CMK (cell line): Measurements from ENCODE around the gene SND1.
"Not testable (repeated sequence)": the region's sequence is repeated elsewhere in the genome, so short reads cannot be mapped to it uniquely, and the experiment has no call there.

ENCODE experiments used
- DNase-seq: peaks from one replicate; pipeline ENCODE4 v3.0.0-alpha.2; 2010; ENCODE audit warnings: low read depth

Gene SND1

DNA sequence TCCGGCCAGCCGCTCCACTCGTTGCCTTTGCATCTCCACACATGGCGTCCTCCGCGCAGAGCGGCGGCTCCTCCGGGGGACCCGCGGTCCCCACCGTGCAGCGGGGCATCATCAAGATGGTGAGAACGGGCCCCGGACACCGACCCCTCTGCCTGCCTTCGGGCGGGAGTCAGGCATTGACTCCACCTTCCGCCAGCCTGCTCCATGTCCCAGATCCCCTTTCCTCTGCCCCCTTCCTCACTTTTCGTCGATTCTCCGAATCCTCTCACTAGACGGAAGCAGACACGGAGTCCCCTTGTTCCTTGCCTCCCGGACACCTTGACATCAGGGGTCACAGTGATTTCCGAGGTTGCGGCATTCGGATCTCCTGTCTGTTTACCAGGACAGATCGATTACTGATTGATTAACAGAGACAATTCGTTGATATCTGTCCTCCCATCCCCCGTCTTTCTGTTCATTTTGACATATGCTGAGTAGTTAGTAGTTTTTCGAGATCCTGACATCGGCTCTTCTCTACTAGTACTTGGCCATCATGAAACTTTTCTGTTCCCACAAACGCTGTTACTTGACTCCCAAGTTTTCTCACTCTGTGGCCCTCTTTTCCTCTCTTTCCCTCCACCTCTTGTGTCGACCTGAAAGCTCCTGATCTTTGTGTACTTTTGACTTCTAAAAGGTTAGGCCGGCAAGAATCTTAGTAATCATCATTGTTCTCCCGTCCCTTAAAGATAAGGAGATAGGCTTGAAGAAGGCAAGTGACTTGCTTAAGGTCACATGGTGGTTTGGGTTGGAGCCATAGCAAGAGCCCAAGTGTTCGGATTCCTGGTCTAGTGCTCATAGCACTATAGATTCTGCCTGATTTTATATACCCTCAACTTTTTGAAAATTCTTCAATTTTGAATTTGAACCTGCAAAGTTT, 597 bp downstream of the SND1 start:
- no peak for DNase-seq

DNA sequence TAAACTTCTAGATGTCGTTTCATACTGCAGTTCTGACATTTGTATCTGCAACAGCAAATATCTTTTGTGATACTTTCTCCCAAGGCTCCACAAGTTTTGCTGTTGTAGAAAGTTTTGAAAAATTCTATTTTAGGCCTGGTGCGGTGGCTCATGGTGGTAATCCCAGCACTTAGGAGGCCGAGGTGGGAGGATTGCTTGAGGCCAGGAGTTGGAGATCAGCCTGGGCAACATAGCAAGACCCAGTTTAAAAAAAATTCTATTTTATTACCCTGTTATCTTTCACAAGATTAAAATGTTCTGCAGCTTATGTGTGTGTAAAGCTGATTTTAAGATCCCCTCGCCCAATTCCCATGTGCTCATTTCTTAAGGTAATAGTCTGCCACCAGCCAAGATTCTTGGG, 1.4 kb downstream of the SND1 start:
- DNase-seq, result no peak

DNA sequence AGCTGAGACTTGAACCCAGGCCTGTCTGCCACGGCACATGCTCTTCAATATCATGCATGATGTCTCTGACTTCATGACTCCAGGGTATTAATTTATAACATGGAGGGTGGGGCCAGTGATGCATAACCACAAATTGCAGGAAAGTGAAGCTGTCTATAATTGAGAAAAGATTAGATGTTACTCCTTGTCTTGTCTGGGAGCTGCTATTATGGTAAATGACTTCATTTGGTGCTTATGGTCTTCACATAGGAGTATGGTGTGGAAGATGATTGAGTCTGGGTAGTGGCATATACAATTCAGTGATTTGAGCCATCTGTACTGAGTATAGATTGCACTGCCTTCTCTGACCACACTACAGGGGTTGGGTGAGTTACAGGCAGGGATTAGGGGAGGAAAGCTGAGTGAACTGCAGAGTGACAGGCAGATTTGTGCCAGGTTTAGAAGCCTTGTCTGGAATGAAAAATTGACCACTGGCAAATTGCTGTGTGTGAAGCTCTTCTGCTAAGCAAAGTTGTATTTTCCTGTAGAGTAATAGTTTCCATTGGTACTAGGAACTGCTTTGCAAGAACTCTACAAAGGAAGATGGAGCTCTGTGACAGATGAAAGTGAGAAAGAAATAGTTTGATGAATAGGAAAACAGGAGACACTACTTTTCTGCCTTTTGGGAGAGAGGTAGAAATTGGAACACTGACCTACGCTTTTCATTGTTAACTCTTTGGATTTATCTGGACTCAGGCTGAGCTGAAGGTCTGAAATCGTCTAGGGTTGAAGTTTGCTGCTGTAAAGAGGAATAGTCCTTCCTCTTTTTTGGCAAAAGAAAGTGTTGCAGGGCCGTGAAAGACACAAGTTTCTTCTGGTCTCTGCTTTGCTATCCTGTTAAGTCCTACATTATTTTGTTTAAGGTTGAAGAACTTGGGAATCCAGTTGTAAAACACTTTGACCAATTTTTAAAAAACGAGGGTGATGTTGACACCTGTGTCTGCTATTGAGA, 2.7 kb downstream of the SND1 start:
- DNase-seq, result no peak

- DNase-seq, result no peak
Measured at GRCh38 chr7:127655720-127656119, 3.7 kb downstream of the SND1 start.

GRCh38 chr7:127657500-127657899, 5.5 kb downstream of the SND1 start:
- no peak for DNase-seq

- DNase-seq, result no peak
Measured at GRCh38 chr7:127658970-127659630, 7.1 kb downstream of the SND1 start.

DNA sequence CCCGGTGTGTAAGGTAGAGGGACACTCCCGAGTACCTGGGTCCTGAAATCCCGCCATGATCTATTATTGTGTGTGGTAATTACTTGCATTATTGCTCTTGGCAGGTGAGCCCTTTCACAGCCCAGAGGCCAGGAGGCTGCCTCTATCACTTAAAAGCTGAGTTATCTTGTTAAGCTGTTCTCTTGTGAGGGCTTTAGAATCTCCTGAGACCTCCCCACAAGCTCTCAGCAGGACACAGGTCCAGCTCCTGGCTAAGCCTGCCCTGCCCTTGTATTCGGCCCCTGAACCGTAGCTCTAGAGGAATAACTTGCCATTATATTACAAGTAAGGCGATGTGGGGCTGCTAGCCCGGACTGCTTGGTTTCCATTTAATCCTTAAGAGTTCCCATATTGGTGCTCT, 13.9 kb downstream of the SND1 start:
- no peak for DNase-seq

DNA sequence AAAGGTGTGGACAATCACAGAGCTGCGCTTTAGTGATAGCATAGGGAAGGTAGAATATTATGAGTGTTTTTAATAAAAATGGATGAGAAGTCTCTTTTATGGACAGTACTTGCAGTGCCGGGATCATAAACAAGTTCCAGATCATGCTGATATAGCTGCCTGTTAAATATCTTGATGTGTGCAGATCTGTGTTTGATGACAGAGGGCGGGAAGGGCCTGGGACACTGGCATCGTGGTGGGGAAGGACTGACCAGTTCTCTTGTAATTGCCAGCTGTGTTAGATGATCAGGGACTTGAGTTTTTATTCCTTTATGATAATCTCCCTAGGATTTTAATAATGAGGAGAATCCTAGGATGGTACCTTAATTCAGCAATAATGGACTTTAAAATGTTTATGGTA, 14.6 kb downstream of the SND1 start:
- DNase-seq, result no peak

DNA sequence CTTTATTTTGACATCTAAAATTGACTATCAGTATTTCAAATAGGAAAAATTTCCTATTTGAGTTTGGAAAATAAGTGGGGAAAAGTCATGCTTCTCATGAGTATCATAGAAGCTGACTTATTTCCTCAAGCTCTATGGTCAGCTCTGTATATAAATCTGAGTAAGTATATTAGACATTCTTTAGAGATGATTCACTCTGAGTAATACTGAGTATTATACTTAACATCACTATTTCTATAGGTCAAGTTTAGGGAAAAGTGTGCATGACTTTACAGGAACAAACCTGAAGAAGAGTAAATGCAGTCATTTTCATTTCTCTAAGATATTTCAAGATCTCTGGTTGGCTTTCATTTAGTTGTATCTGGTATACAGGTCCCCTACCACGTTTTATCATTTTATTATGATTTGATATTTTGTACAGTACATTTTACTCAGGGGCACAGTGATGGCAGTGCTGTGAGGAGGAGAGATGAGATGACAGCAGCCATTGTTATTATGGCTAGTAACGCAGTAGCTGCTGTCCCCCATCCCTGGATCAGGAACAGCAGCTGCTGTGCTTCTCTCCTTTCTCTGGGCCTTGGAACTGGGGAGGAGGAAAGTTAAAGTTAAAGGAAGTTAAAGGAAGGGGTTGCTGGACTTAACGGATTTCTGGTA, 15.2 kb downstream of the SND1 start:
- no peak for DNase-seq

GRCh38 chr7:127667759-127668530, 16.0 kb downstream of the SND1 start:
- no peak for DNase-seq

DNA sequence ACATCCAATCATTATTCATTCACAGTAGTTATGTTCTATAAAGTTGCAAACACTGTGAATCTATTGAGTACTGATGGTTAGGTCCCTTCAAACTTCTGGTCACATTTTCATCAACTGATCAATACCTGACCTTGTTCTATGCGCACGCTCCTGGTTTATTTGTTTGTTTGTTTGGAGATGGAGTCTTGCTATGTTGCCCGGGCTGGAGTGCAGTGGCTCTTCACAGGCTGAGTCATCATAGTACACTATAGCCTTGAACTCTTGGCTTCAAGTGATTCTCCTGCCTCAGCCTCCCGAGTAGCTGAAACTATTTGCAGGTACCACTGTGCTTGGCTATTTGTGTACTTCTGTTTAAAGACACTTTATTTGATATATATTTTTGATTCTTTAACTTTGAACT, 19.3 kb downstream of the SND1 start:
- no peak for DNase-seq

DNA sequence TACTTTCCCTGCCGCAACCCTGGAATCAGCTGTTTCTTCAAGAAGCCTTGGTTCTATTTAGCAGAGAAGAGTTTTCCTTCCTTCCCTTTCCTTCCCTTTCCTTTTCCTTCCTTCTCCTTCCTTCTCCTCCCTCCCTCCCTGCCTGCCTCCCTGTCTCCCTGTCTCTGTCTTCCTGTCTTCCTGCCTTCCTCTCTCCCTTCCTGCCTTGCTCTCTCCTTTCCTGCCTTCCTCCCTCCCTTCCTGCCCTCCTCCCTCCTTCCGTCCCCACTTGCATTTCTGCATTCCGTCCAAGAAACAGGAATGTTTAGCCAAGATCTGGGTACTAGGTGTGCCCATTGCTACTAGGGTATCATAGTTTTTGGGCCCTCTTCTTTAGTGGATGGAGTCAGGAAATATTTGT, 21.9 kb downstream of the SND1 start:
- no peak for DNase-seq

DNA sequence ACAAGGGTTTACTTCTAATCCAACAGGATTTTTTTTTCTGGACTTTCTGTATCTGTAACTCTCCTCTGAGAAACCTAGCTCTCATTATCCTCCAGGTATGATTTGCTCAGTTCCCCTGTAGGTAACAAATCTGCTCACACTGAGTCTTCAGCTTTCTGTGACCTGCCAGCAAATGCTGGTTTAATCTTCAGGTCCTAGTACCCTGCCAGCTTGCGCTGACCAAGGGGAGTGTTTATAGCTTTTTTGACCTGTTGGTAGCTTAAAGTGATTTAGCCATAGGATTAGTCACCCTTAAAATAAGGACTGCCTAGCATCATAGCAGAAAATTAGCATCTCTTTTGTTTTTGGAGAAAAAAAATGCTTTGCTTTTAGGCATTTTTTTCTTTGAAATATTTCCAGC, 22.4 kb downstream of the SND1 start:
- no peak for DNase-seq

DNA sequence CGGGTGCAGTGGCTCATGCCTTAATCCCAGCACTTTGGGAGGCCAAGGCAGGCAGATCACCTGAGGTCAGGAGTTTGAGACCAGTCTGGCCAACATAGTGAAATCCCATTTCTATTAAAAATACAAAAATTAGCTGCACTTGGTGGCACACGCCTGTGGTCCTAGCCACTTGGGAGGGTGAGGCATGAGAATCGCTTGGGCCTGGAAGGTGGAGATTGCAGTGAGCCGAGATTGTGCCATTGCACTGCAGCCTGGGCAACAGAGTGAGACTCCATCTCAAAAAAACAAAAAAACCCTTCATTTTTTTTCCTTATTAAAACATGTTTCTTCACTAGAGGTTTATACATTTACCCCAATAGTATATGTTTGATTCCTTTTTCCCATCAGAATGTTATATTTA, 22.9 kb downstream of the SND1 start:
- not testable (repeated sequence) for DNase-seq

- no peak for DNase-seq
Measured at GRCh38 chr7:127675721-127676120, 23.7 kb downstream of the SND1 start.

- DNase-seq, result no peak
Measured at GRCh38 chr7:127677433-127678230, 25.6 kb downstream of the SND1 start.

- DNase-seq, result no peak
Measured at GRCh38 chr7:127678337-127678736, 26.3 kb downstream of the SND1 start.

DNA sequence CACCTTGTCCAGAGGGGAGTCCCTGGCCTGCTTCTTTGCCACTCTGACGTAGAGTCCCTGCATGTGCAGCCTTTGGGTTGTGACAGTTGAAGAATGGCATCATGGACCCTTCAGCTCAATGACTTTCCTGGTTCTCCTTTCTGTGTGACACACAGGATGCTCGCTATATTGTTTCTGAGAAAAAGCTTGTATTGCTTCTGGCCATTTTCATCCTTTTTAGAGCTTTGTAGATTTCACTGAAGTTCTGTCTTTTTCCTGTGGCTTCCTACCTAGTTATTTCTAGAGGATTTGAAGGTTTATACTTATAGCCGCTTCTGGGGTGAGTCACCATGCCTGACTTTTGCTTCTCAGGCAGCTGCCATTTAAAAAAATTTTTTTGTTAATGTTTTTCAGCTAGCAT, 27.0 kb downstream of the SND1 start:
- no peak for DNase-seq

- DNase-seq, result no peak
Measured at GRCh38 chr7:127680983-127681382, 29.0 kb downstream of the SND1 start.

GRCh38 chr7:127682140-127682539, 30.1 kb downstream of the SND1 start:
- no peak for DNase-seq
